ENCODE data around the gene TPCN2. TPM values are rescaled to one million over a fixed set of nuclear protein-coding genes. Genes with fewer than 3 reads are reported as not detected.

TPCN2 gene
- total RNA-seq, 4 donors from 2014 or later, result 1.4 to 4.1 (median 3.3) TPM

DNA sequence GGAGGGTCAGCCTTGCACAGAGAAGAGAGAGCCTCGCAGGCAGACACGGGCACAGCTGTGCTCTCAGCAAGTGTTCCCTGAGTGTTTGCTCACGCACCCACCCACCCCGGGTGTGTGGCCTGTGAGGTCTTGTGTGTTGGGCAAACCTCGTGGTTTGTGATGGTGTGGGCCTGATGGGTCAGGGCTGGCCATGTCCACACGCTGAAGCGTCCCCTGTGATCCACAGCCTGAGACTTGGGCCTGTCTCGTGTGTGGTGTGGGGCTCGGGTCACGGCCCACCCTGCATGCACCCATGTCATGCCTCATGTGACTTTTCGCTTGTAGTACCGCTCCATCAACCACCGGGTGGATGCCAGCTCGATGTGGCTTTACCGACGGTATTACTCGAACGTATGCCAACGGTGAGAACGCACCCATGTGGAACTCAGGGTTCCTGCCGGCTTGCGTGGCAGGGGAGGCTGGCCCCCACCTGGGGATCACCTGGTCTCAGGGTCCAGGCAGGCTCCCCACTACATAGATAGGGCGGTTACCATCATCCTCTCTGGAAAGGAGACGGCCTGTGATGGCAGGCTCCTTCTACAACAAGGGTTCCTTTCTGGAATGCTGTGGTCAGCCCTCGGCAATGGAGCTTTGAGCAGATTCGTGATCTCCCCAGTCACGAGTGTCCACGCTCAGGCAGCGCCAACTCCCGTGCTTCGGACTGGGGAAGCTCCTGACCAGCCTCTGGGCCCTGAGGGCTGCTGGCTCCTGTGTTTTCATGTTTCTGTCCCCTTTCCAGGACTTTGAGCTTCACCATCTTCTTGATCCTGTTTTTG lies 5.9 kb downstream of the TPCN2 start:
- DNase-seq (no peak), ATAC-seq (no peak)
- Histone ChIP-seq H3K27ac (no peak overlapping the region), H3K27me3 (no peaks in the 10 kb centered on the region), H3K4me1 (peaks cover 14 to 24% of the 10 kb centered on the region in 2 donors), H3K9me3 (no peaks in the 10 kb centered on the region), H3K4me3 (no peak overlapping the region), H3K36me3 (peaks cover 0 to 13% of the 10 kb centered on the region in 2 donors)
- intact Hi-C loops (cut with DNase I; ENCODE audit: low total_unique reads) (no loop called here), in situ Hi-C loops (cut with MboI; ENCODE audit: low sequenced_read_pairs in 4 of 4) (no loop called here)
- TF ChIP-seq, protein P1, sequence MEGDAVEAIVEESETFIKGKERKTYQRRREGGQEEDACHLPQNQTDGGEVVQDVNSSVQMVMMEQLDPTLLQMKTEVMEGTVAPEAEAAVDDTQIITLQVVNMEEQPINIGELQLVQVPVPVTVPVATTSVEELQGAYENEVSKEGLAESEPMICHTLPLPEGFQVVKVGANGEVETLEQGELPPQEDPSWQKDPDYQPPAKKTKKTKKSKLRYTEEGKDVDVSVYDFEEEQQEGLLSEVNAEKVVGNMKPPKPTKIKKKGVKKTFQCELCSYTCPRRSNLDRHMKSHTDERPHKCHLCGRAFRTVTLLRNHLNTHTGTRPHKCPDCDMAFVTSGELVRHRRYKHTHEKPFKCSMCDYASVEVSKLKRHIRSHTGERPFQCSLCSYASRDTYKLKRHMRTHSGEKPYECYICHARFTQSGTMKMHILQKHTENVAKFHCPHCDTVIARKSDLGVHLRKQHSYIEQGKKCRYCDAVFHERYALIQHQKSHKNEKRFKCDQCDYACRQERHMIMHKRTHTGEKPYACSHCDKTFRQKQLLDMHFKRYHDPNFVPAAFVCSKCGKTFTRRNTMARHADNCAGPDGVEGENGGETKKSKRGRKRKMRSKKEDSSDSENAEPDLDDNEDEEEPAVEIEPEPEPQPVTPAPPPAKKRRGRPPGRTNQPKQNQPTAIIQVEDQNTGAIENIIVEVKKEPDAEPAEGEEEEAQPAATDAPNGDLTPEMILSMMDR (IDR thresholded peaks at IDR 0.05 in 4 of 5, conservative IDR thresholded peaks at IDR 0.05 in 1 of 5), result no peak
- TF ChIP-seq POLR2A (IDR thresholded peaks at IDR 0.05), result no peak

DNA sequence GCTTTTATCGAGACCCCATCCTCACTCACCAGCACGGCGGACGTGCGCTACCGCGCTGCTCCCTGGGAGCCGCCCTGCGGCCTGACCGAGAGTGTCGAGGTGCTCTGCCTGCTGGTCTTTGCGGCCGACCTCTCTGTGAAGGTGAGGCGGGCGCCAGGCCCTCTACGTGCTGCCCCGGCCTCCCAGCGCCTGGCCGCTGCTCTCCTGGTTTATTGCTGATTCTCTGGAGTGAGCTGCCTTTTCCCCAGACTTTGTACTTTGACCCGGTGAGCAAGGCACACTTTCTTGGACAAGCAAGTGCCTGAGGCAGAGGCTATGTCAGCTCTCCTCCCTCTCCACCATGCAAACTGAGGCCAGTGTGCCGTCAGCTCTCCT lies 6.5 kb downstream of the TPCN2 start:
- ATAC-seq (no peak), DNase-seq (no peak)
- H3K4me1 ChIP-seq, result peaks cover 9 to 18% of the 10 kb centered on the region in 2 donors
- intact Hi-C loops (cut with DNase I; ENCODE audit: low total_unique reads) (no loop called here), in situ Hi-C loops (cut with MboI; ENCODE audit: low sequenced_read_pairs in 4 of 4) (no loop called here)
- H3K9me3 ChIP-seq, result no peaks in the 10 kb centered on the region
- no peak overlapping the region for H3K4me3 ChIP-seq
- TF ChIP-seq, protein P1 (IDR thresholded peaks at IDR 0.05 in 4 of 5, conservative IDR thresholded peaks at IDR 0.05 in 1 of 5), result no peak
- TF ChIP-seq POLR2A (IDR thresholded peaks at IDR 0.05), result no peak
- H3K27me3 ChIP-seq, result no peaks in the 10 kb centered on the region
- H3K27ac ChIP-seq, result no peak overlapping the region
- peaks cover 0 to 13% of the 10 kb centered on the region in 2 donors for H3K36me3 ChIP-seq

DNA sequence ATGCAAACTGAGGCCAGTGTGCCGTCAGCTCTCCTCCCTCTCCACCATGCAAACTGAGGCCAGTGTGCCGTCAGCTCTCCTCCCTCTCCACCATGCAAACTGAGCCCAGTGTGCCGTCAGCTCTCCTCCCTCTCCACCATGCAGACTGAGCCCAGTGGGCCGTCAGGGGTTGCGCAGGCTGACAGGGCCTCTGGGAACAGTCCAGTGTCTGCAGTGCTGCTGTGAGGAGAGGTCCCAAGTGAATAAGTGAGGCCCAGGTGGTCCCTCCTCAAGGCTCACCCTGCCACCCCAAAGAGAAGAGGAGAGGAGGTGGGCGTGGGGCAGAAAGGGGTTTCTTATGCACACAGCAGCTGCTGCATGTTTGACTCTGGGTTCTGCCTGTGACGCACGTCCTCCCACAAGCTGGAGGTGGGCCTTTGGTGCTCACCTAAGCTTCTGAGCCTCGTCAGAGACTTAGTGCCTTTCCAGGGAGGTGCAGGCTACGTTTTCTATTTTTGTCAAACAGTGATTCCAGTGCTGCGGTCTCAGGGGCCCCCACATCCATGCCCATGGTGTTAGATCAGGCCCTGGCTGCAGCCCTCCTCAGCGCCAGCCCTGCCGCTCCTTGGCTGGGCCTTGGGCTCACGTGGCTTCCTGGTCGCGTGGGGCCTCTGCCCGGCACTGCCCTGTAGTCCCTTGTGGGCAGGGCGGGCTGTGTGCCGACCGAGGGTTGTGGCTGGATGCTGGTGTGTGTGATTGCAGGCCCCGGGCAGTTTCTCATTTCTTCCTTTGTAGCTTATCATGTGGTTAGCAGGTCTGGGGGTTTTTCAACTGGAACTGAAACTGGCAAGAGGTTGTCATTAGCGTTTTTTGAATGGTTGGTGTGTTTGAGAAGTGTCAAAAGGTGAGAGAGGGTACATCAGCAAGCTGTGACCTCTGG lies 7.1 kb downstream of the TPCN2 start:
- in situ Hi-C loops (cut with MboI; ENCODE audit: low sequenced_read_pairs in 4 of 4), result no loop called here
- Histone ChIP-seq H3K9me3 (no peaks in the 10 kb centered on the region), H3K36me3 (peaks cover 0 to 13% of the 10 kb centered on the region in 2 donors), H3K4me1 (peaks cover 5 to 13% of the 10 kb centered on the region in 2 donors), H3K27ac (peak overlapping the region in 2 of 4 donors; percentile 7 to 8), H3K4me3 (no peak overlapping the region), H3K27me3 (no peaks in the 10 kb centered on the region)
- ATAC-seq (peak in 1 of 2 donors; percentile 60), DNase-seq (peak; percentile 20 to 59)
- intact Hi-C loops (cut with DNase I; ENCODE audit: low total_unique reads), result no loop called here
- TF ChIP-seq POLR2A (IDR thresholded peaks at IDR 0.05), result no peak
- TF ChIP-seq, protein P1 (IDR thresholded peaks at IDR 0.05 in 4 of 5, conservative IDR thresholded peaks at IDR 0.05 in 1 of 5), result no peak

DNA sequence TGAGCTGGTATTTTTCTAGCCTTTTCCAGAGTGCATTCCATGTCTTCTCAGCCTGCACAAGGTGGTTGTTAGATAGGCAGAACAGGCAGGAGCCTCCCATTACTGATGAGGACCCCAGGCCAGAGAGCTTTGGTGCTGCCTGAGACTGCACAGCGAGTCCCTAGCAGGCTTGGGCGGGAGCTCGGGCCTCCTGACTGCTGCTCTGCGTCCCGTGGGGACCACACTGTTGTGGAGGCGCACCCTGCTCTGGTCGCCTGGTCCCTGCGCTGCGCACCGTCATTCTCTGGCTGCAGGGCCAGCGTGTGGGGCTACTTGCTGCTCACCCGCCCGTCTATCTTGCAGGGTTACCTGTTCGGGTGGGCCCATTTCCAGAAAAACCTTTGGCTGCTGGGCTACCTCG lies 8.5 kb downstream of the TPCN2 start:
- Histone ChIP-seq H3K9me3 (no peaks in the 10 kb centered on the region), H3K27ac (no peak overlapping the region), H3K4me1 (peaks cover 0 to 1% of the 10 kb centered on the region in 2 donors), H3K27me3 (no peaks in the 10 kb centered on the region), H3K36me3 (peaks cover 0 to 13% of the 10 kb centered on the region in 2 donors), H3K4me3 (no peak overlapping the region)
- no peak for DNase-seq
- in situ Hi-C loops (cut with MboI; ENCODE audit: low sequenced_read_pairs in 4 of 4), result no loop called here
- TF ChIP-seq, protein P1 (IDR thresholded peaks at IDR 0.05 in 4 of 5, conservative IDR thresholded peaks at IDR 0.05 in 1 of 5), result no peak
- TF ChIP-seq POLR2A (IDR thresholded peaks at IDR 0.05), result no peak
- intact Hi-C loops (cut with DNase I; ENCODE audit: low total_unique reads), result no loop called here
- ATAC-seq, result no peak

All from gastrocnemius medialis (tissue), 4 donors.